Midbrain (tissue), 1 donor: ENCODE data around the gene TARS3.
"Not testable (repeated sequence)": the region's sequence is repeated elsewhere in the genome, so short reads cannot be mapped to it uniquely, and the experiment has no call there.

Experiments
- DNase-seq: peaks from one replicate; lab custom pipeline; 2025; lab: John Stamatoyannopoulos, UW

Gene TARS3

GRCh38 chr15:101723874-101724674 is at the start of gene TARS3:
TSS of gene TARS3 (minus strand) at chr15:101724473. CDS start at chr15:101724387, 86 bp downstream.
- DNase-seq: peak; percentile 90

DNA sequence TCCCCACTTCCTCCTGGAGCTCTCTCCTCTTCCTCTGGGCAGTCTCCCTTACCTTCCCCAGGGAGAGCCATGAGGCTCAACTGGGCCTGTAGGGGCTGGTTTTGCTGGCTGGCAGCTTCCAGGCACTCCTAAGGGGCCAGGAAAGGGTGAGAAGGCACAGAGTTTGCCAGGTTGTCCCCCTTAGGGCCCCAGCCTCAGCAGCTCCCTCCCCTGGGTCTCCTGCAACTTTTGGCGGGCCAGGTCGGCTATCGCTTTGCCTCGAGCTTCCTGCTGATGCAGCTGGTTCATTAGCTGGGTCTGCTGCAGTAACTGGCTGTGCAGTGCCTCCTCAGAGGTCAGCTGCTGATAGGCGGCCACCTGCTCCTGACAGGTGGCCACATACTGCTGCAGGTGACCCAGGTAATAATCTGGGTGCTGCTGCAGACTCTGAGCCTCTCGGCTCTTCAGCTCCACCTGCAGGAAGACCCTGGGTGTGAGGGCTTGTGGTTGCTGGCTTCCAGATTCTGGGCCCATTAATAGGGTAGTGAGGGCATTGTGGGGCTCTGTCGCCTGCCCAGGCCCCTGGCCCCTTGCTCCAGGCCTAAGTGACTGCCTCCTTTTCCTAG is 49.3 kb upstream of the TARS3 start:
- DNase-seq: no peak

GRCh38 chr15:101772921-101773320 is 48.6 kb upstream of the TARS3 start:
- DNase-seq: no peak

- not testable (repeated sequence) for DNase-seq
These were observed 42.9 kb upstream of the TARS3 start for GRCh38 chr15:101767083-101767640.

- no peak for DNase-seq
These were observed 41.6 kb upstream of the TARS3 start for GRCh38 chr15:101765772-101766456.

DNA sequence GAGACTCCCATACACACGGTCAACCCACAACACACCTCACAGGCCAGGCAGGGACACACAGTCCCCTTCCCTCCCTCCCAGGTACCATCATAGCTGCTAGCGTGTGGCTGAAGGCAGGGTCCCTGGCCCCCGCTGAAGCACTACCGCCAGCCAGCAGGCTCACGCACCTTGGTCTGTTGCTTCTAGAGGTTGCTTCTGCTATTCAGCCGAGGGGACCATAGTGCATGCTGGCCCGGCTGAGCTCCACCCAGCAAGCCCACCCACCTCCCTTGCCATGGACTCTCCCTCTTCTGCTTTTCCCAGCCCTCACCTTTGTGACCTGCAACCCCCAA is 41.0 kb upstream of the TARS3 start:
- DNase-seq: not testable (repeated sequence)

DNA sequence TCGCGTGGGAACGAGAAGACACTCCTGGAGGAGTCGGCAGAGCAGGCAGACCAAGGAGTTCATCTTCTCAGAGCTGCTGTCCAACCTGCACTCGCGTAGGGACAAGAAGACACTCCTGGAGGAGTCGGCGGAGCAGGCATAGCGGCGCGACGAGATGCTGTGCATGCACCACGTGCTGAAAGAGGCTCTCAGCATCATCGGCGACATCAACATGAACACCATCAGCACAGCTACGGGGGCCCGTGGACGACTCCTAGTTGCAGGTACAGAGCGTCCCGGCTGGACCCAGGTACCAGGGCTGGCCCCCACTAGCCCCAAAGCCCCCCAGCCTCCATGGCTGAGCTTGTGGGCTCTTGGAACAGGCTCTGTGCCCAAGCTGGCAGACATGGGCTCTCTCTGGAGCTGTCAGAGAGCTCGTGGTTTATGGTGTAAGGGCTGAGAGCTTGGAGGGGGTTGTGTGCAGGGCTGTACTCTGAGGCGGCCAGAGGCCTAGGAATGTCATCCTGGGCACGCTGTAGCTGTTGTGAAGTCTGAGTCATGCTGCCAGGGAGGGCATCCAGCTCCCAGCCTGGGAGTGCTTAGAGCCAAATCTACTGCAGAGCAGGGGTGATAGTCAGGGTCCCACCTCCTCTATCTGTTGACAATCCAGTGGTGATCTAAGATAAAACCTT is 40.5 kb upstream of the TARS3 start:
- DNase-seq: not testable (repeated sequence)

GRCh38 chr15:101746716-101747082 is 22.4 kb upstream of the TARS3 start:
- DNase-seq: not testable (repeated sequence)

- not testable (repeated sequence) for DNase-seq
These were observed 10.6 kb upstream of the TARS3 start for GRCh38 chr15:101734837-101735236.

DNA sequence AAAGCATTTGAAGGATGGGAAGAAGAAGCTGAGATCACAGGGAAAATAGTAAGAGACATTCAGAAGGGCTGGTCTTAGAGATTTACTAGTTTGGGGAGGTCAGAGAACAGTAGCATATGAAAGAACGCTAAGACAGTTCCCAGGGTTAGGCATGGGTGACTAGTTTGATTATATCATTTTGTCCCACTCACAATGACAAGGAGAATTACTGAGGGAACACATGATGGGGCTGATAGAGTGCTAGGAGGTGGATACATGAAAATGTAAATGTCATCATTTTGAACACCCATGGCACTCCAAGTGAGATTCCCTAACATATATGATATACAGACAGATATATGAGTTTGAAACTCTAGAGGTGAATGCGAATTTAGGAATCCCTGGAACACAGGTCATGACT is 9.3 kb upstream of the TARS3 start:
- DNase-seq: no peak

DNA sequence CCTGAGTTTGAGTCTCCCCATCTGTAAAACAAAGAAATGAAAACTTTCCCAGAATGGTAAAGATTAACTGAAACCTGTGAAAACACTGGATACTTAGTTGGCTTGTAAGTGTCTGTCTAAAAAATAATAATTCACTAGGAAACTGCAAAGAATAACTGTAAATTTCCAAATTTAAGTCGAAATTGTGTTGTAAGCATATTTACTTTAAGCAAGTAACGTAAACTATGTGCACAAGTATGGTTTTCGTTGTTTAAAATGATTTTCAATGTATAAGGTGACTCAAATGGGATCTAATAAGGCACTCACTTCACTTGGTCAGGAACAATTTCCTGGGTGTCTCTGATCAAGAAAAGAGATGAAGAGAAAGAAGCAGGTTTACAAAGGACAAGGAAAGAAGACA is 8.5 kb upstream of the TARS3 start:
- DNase-seq: no peak

GRCh38 chr15:101731746-101732145 is 7.5 kb upstream of the TARS3 start:
- no peak for DNase-seq

DNA sequence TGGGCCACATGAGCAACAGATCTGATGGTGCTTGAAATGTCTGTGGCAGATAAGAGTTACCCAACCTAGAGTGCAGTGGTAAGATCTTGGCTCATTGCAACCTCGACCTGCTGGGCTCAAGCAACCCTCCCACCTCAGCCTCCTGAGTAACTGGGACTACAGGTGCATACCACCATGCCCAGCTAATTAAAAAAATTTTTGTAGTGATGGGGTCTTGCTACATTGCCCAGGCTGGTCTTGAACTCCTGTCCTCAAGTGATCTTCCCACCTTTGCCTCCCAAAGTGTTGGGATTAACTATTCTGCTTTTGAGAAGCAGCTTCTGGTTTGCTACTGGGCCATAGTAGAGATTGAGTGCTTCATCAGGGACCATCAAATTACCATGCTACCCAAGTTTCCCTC is 2.9 kb upstream of the TARS3 start:
- no peak for DNase-seq

DNA sequence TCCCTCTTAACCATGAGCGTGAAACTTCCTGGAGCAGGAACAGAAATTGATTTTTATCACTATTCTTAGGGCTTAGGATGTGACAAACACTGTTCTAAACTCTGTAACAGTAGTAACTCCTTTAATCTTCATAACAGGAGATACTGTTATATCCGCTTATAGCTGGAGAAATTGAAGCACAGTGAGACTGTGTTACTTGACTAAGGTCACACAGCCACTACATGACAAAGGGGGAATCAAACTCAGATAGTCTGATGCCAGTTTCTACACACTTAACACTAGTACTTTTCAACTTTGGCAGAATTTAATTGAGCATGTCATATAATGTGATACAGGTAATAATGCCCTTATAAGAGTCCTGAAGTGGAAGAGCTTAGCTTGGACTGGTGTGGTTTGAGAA is 800 bp upstream of the TARS3 start:
- no peak for DNase-seq

DNA sequence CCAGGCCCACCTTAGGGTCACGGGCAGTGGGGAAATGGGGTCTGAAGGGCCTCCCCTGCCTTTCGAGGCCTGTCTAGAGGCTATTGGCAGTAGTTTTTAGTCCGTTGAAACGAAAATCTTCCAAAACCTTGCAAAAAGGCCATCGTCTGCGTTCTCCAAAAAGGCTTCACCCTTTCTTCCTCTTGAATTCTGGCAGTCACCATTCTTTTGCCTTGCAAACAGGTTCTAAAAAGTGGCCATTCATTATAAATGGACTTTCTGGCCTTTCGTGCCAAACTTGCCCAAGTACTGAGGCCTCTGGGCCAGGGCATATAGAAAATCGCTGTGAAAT is 367 bp upstream of the TARS3 start:
- DNase-seq: no peak

DNA sequence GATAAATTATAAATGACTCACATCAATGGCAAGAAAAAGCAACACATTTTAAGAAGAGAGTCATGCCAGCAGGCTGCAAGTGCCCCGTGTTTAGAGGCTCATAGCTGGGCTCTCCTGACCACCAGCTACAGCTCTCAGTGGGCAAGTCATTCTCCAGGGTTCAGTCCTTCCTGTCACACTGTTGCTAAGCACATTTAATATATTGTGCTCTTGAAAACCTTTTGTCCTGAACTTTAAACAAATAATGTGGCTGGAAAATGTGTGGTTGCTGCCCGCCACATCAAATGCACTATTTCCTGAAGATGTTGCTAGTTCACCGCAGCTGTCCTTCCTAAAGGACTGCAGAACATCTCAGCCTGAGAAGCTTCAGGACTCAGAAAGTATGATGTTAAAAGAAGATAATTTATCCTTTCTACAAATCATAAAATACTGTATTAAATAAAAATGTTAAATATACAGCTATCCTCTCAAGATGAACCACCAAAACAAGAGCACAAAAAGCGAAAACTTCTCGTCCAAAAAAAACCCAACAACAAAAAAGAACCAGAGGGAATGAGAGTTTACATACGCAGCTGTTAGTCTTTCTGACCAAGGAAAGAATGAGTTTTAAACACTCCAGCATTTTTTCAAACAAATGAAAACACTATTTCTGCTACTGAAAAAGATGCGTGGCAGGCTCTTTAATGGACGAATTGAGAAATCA is 951 bp downstream of the TARS3 start:
- DNase-seq: peak; percentile 29

DNA sequence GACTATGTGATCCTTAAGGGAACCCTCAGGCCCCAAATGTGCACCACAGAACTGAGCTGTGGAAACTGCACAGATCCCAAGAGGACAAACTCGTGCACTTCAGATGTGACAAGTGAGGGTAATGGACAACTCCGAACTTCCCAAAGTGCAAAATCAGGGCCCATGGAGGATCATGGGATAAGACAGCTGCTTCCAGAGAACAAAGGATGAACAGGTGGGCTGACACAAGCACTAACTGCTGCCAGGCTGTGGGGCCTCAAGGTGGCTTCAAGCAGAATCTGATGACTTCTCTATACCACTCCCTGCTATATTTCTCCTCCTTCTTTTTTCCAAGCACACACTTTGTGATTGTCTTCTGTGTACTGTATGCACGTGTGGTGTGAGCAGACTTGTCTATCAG is 5.4 kb downstream of the TARS3 start:
- DNase-seq: no peak

DNA sequence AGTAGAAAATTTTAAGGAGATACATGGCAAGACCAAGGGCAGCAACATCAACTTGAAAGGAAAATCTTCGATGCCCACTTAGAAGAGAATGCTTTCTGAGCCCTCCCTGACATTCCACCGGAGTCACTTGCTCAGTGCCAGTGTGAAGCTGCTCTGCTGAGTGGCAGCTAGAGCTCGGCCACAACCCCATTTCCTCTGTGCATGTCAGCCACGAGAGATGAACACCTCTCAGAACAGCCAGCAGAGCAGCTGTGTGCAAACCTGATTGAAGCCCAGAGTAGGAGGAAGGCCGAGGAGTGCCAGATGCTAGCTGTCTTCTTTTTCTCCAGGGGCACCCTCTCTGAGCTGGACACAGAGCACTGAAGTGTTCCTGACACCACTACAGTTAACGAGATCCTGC is 12.2 kb downstream of the TARS3 start:
- no peak for DNase-seq

- no peak for DNase-seq
These were observed 13.5 kb downstream of the TARS3 start for GRCh38 chr15:101710806-101711205.

GRCh38 chr15:101709466-101709865 is 14.8 kb downstream of the TARS3 start:
- no peak for DNase-seq

DNA sequence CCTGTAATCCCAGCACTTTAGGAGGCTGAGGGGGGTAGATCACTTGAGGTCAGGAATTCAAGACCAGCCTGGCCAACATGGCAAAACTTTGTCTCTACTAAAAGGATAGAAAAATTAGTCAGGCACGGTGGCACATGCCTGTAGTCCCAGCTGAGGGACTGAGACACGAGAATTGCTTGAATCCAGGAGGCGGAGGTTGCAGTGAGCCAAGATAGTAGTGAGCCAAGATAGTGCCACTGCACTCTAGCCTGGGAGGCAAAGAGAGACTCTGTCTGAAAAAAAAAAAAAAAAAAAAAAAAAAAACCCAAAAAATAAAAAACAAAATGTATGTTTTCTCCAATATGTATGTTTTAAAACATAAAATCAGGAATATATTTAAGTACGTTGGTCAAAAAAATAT is 16.3 kb downstream of the TARS3 start:
- no peak for DNase-seq

GRCh38 chr15:101702077-101702476 is 22.2 kb downstream of the TARS3 start:
- DNase-seq: no peak
